Calu3 (cell line): ENCODE measurements around the gene NCK2. TPM values are rescaled to one million over a fixed set of nuclear protein-coding genes. Genes with fewer than 3 reads are reported as not detected.

Source experiments
- BruUV-seq: library from RNA; stranded (reverse); fragments of 400-500 nt; replicated peaks from 2 replicates; lab custom pipeline; 2021; lab: Mats Ljungman, UMichigan
- CTCF ChIA-PET: fragments of 300-600 bp; sonication (Branson Sonifier 250); formaldehyde crosslinking; loops from one replicate; lab custom pipeline; 2022; ENCODE audit warnings: antibody characterized with exemption; lab: Charles Lee
- DNase-seq: peaks from one replicate; pipeline ENCODE4 v3.0.0; 2022
- H3K27ac Mint-ChIP-seq: one replicate; pipeline ENCODE4 v1.8.0; 2022; ENCODE audit warnings: mixed read lengths; ENCODE audit not compliant: unreplicated experiment
- H3K27me3 Mint-ChIP-seq: one replicate; pipeline ENCODE4 v1.8.0; 2022; ENCODE audit warnings: mixed read lengths; ENCODE audit not compliant: unreplicated experiment
- H3K36me3 Mint-ChIP-seq: one replicate; pipeline ENCODE4 v1.8.0; 2022; ENCODE audit warnings: mild to moderate bottlenecking, moderate library complexity, mixed read lengths; ENCODE audit not compliant: insufficient read depth, unreplicated experiment
- H3K4me1 Mint-ChIP-seq: one replicate; pipeline ENCODE4 v1.8.0; 2022; ENCODE audit warnings: mild to moderate bottlenecking, low read depth, mixed read lengths; ENCODE audit not compliant: unreplicated experiment
- H3K4me3 Mint-ChIP-seq: one replicate; pipeline ENCODE4 v1.8.0; 2022; ENCODE audit warnings: mild to moderate bottlenecking, low read depth, moderate library complexity, mixed read lengths; ENCODE audit not compliant: unreplicated experiment
- H3K9me3 Mint-ChIP-seq: one replicate; pipeline ENCODE4 v1.8.0; 2022; ENCODE audit warnings: low read depth, mixed read lengths; ENCODE audit not compliant: unreplicated experiment
- CTCF ChIP-seq: fragments of 200-600 bp; IDR thresholded peaks from one replicate; pipeline ENCODE4 v1.8.0; 2022; ENCODE audit warnings: antibody characterized with exemption; ENCODE audit not compliant: unreplicated experiment
- intact Hi-C: fragments of 100-400 bp; cut with micrococcal nuclease; formaldehyde crosslinking; loops from one replicate; pipeline ENCODE4 v1.10.0; 2022; ENCODE audit not compliant: unreplicated experiment
- total RNA-seq: library from RNA; stranded (reverse); gene quantifications from 2 replicates; pipeline ENCODE4 v1.2.3, GENCODE V29; 2022

NCK2 gene
- total RNA-seq, 1 experiment from 2014 or later = 88.6 TPM

- no TSS peak for BruUV-seq
- intact Hi-C loops = no loop called here
- Mint-ChIP-seq H3K9me3 (no peaks in the 10 kb centered on the region), H3K27ac (no peak overlapping the region), H3K4me1 (peaks cover 26% of the 10 kb centered on the region), H3K4me3 (no peak overlapping the region), H3K36me3 (peaks cover 7% of the 10 kb centered on the region), H3K27me3 (no peaks in the 10 kb centered on the region)
- CTCF ChIA-PET = interaction anchor here (0.6 kb wide), 1 partner anchor 146 kb away, joined by 3 read pairs; no protein-coding TSS in a partner anchor
- no peak for TF ChIP-seq CTCF
- no peak for DNase-seq
Measured at GRCh38 chr2:105782123-105782522, 37.4 kb downstream of the NCK2 start.

GRCh38 chr2:105782646-105783045, 37.9 kb downstream of the NCK2 start:
- Mint-ChIP-seq H3K9me3 (no peaks in the 10 kb centered on the region), H3K4me1 (peaks cover 28% of the 10 kb centered on the region), H3K36me3 (peaks cover 7% of the 10 kb centered on the region), H3K27ac (no peak overlapping the region), H3K27me3 (no peaks in the 10 kb centered on the region), H3K4me3 (no peak overlapping the region)
- DNase-seq = no peak
- TF ChIP-seq CTCF = no peak
- CTCF ChIA-PET = interaction anchor here (0.6 kb wide), 1 partner anchor 147 kb away, joined by 3 read pairs; no protein-coding TSS in a partner anchor
- no TSS peak for BruUV-seq
- intact Hi-C loops = no loop called here

- no peak for DNase-seq
- Mint-ChIP-seq H3K27me3 (no peaks in the 10 kb centered on the region), H3K27ac (no peak overlapping the region), H3K4me1 (peaks cover 28% of the 10 kb centered on the region), H3K4me3 (no peak overlapping the region), H3K9me3 (no peaks in the 10 kb centered on the region), H3K36me3 (peaks cover 7% of the 10 kb centered on the region)
- BruUV-seq = no TSS peak
- CTCF ChIA-PET = no interaction called here
- intact Hi-C loops = no loop called here
- TF ChIP-seq CTCF = no peak
Measured at GRCh38 chr2:105783151-105783738, 38.5 kb downstream of the NCK2 start.

- Mint-ChIP-seq H3K27me3 (no peaks in the 10 kb centered on the region), H3K36me3 (peaks cover 7% of the 10 kb centered on the region), H3K4me1 (peaks cover 35% of the 10 kb centered on the region), H3K9me3 (no peaks in the 10 kb centered on the region), H3K27ac (no peak overlapping the region), H3K4me3 (no peak overlapping the region)
- CTCF ChIA-PET = no interaction called here
- DNase-seq = no peak
- intact Hi-C loops = no loop called here
- BruUV-seq = no TSS peak
- TF ChIP-seq CTCF = no peak
Measured at GRCh38 chr2:105783972-105784371, 39.3 kb downstream of the NCK2 start.
